WTC11 (cell line): ENCODE data around the gene WDR46. TPM values are rescaled to one million over a fixed set of nuclear protein-coding genes. Genes with fewer than 3 reads are reported as not detected.

Experiments
- ATAC-seq: fragments of 200-7000 bp; cut with Tn5 transposase; 2 replicates; pipeline ENCODE4 v1.10.0; 2021; ENCODE audit warnings: mild to moderate bottlenecking, moderate library complexity
- CTCF ChIA-PET: fragments of 300-600 bp; sonication (Branson Sonifier 250); formaldehyde crosslinking; loops from one replicate; lab custom pipeline; 2021; ENCODE audit warnings: antibody characterized with exemption; lab: Charles Lee
- POLR2A ChIA-PET: fragments of 350-600 bp; sonication (Branson Sonifier 250); formaldehyde crosslinking; loops from one replicate; lab custom pipeline; 2021; ENCODE audit warnings: antibody characterized with exemption; lab: Charles Lee
- DNase-seq: peaks from one replicate; pipeline ENCODE4 v3.0.0; 2021; ENCODE audit warnings: low spot score
- H3K27ac Mint-ChIP-seq: 2 replicates; pipeline ENCODE4 v1.8.0; 2021; ENCODE audit warnings: mixed read lengths
- H3K27me3 Mint-ChIP-seq: 2 replicates; pipeline ENCODE4 v1.8.0; 2021; ENCODE audit warnings: low read depth, mild to moderate bottlenecking, moderate library complexity, mixed read lengths
- H3K36me3 Mint-ChIP-seq: 2 replicates; pipeline ENCODE4 v1.8.0; 2021; ENCODE audit warnings: mixed read lengths
- H3K4me1 Mint-ChIP-seq: 2 replicates; pipeline ENCODE4 v1.8.0; 2022; ENCODE audit warnings: mixed read lengths
- H3K4me3 Mint-ChIP-seq: 2 replicates; pipeline ENCODE4 v1.8.0; 2021; ENCODE audit warnings: mild to moderate bottlenecking, moderate library complexity, mixed read lengths
- H3K9me3 Mint-ChIP-seq: 2 replicates; pipeline ENCODE4 v1.8.0; 2021; ENCODE audit warnings: mixed read lengths
- ATF2 ChIP-seq: sonication (generic); formaldehyde crosslinking; IDR thresholded peaks from 2 replicates; pipeline ENCODE4 v1.8.1; 2022; ENCODE audit warnings: low read depth, missing genetic modification reagents, borderline replicate concordance
- ATF6 ChIP-seq: sonication (generic); formaldehyde crosslinking; IDR thresholded peaks from 2 replicates; pipeline ENCODE4 v1.8.1; 2023; ENCODE audit warnings: mild to moderate bottlenecking, missing genetic modification reagents
- ETV6 ChIP-seq: sonication (generic); formaldehyde crosslinking; IDR thresholded peaks from 2 replicates; pipeline ENCODE4 v1.8.1; 2022; ENCODE audit warnings: mild to moderate bottlenecking, missing genetic modification reagents
- FOXP1 ChIP-seq: sonication (generic); formaldehyde crosslinking; IDR thresholded peaks from 2 replicates; pipeline ENCODE4 v1.8.0; 2022; ENCODE audit warnings: missing genetic modification reagents, mild to moderate bottlenecking, moderate library complexity, borderline replicate concordance
- JUN ChIP-seq: sonication (generic); formaldehyde crosslinking; IDR thresholded peaks from 2 replicates; pipeline ENCODE4 v1.8.0; 2023; ENCODE audit warnings: mild to moderate bottlenecking, missing genetic modification reagents
- MLX ChIP-seq: sonication (generic); formaldehyde crosslinking; IDR thresholded peaks from 2 replicates; pipeline ENCODE4 v1.8.1; 2023; ENCODE audit warnings: mild to moderate bottlenecking, missing genetic modification reagents, moderate library complexity
- NFATC4 ChIP-seq: fragments of 250-450 bp; sonication (Bioruptor Pico); IDR thresholded peaks from 2 replicates; pipeline ENCODE4 v1.9.0; 2021; ENCODE audit warnings: mild to moderate bottlenecking
- NFYB ChIP-seq: sonication (generic); formaldehyde crosslinking; conservative IDR thresholded peaks from 2 replicates; pipeline ENCODE4 v1.8.0; 2022; ENCODE audit warnings: low read depth, missing genetic modification reagents
- NR1H2 ChIP-seq: sonication (generic); formaldehyde crosslinking; IDR thresholded peaks from 2 replicates; pipeline ENCODE4 v1.9.0; 2021; ENCODE audit warnings: mild to moderate bottlenecking, moderate library complexity, missing genetic modification reagents
- SMAD3 ChIP-seq: sonication (generic); formaldehyde crosslinking; IDR thresholded peaks from 2 replicates; pipeline ENCODE4 v1.8.0; 2022; ENCODE audit warnings: missing genetic modification reagents, mild to moderate bottlenecking, borderline replicate concordance
- ZNF263 ChIP-seq: sonication (generic); formaldehyde crosslinking; IDR thresholded peaks from 2 replicates; pipeline ENCODE4 v1.8.1; 2022; ENCODE audit warnings: low read depth, mild to moderate bottlenecking, moderate library complexity, missing genetic modification reagents
- ZNF317 ChIP-seq: sonication (generic); formaldehyde crosslinking; IDR thresholded peaks from 2 replicates; pipeline ENCODE4 v1.8.1; 2023; ENCODE audit warnings: low read depth, mild to moderate bottlenecking, moderate library complexity, missing genetic modification reagents, borderline replicate concordance
- ZNF396 ChIP-seq: fragments of 250-450 bp; sonication (Bioruptor Pico); IDR thresholded peaks from 2 replicates; pipeline ENCODE4 v1.8.0; 2021; ENCODE audit warnings: mild to moderate bottlenecking, moderate library complexity, borderline replicate concordance
- ZSCAN18 ChIP-seq: fragments of 250-450 bp; sonication (Bioruptor Pico); IDR thresholded peaks from 2 replicates; pipeline ENCODE4 v2.1.2; 2022; ENCODE audit warnings: mild to moderate bottlenecking, moderate library complexity
- total RNA-seq: library from RNA; stranded (reverse); gene quantifications from 3 replicates; pipeline ENCODE4 v1.2.3, GENCODE V29; 2021
- TF ChIP-seq, protein P1 (sequence below): sonication (generic); formaldehyde crosslinking; IDR thresholded peaks from 2 replicates; pipeline ENCODE4 v1.8.1; 2022; ENCODE audit warnings: mild to moderate bottlenecking, missing genetic modification reagents, moderate library complexity, borderline replicate concordance
- TF ChIP-seq, protein P2 (sequence below): sonication (generic); formaldehyde crosslinking; IDR thresholded peaks from 2 replicates; pipeline ENCODE4 v1.8.0; 2022; ENCODE audit warnings: mild to moderate bottlenecking, missing genetic modification reagents
- TF ChIP-seq, protein P3 (sequence below): sonication (generic); formaldehyde crosslinking; IDR thresholded peaks from 2 replicates; pipeline ENCODE4 v1.8.1; 2022; ENCODE audit warnings: missing genetic modification reagents, borderline replicate concordance

WDR46 gene
- total RNA-seq, 1 experiment from 2014 or later: 94.5 TPM

DNA sequence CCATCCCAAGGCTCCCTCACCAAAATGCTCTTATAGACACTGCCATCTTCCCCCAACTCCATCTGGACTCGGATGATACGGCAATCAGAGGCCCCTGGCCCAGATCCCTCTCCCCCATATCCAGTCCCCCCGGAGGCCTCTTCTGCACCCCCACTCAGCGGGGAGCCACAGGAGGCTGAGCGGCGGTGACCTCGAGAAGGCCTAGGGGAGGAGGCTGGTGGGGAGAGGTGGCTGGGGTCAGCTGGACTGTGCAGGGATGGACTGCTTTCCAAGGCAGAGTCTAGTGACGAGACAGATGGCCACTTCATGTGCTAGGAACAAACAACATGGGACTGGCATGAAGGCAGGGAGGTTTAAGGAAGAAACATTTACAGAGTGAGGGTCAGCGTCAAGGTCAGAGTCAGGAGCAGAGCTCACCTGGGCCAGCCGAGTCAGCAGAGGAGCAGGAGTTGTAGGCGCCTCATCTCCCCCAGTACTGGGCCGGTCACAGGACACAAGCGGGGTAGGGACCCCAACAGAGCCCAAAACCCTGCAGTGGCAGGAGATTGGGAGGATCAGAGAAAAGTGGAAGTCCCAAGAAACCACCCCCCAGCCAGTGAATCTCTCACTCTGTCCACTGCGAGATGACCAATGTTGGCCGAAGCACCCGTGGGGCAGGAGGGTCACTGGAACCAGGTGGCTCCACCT, 4.1 kb upstream of the WDR46 start (continued):
- TF ChIP-seq, protein P1, sequence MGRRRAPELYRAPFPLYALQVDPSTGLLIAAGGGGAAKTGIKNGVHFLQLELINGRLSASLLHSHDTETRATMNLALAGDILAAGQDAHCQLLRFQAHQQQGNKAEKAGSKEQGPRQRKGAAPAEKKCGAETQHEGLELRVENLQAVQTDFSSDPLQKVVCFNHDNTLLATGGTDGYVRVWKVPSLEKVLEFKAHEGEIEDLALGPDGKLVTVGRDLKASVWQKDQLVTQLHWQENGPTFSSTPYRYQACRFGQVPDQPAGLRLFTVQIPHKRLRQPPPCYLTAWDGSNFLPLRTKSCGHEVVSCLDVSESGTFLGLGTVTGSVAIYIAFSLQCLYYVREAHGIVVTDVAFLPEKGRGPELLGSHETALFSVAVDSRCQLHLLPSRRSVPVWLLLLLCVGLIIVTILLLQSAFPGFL (CRISPR knock-in tag): no peak
- TF ChIP-seq MLX (CRISPR knock-in tag) (no peak), FOXP1 (CRISPR knock-in tag) (no peak), ZNF263 (CRISPR knock-in tag) (no peak), ZNF317 (CRISPR knock-in tag) (no peak)

DNA sequence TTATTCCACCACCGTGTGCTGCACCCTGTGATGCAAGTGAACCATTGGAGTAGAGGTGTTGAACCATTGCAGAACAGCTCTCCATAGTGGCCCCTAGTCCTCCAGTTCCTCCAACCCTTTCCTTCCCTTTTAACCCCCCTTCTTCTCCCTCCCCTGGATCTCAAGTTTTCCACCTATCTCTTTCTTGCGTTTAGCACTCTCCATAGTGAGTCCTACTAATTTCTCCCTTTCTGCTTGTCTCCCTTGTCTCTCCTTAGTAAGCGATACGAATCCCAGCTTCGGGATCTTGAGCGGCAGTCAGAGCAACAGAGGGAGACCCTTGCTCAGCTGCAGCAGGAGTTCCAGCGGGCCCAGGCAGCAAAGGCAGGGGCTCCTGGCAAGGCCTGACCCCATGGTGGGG, 1.4 kb upstream of the WDR46 start:
- H3K4me3 Mint-ChIP-seq: peak overlapping the region; percentile 99
- DNase-seq (no peak), ATAC-seq (no peak)
- POLR2A ChIA-PET: interaction anchor here (1.6 to 3.6 kb wide), 2 partner anchors 13 to 141 kb away, joined by 4 to 27 read pairs; partner anchors contain the start of gene B3GALT4
- CTCF ChIA-PET: interaction anchor here (1.4 to 3.3 kb wide), 2 partner anchors 11 to 13 kb away, joined by 4 to 36 read pairs; partner anchors contain the start of gene B3GALT4
- TF ChIP-seq JUN (CRISPR knock-in tag) (no peak), ZSCAN18 (CRISPR knock-in tag) (no peak), ZNF396 (CRISPR knock-in tag) (no peak), ATF2 (CRISPR knock-in tag) (no peak), ATF6 (CRISPR knock-in tag) (no peak), NFYB (CRISPR knock-in tag) (no peak), NFATC4 (CRISPR knock-in tag) (no peak), NR1H2 (no peak), SMAD3 (no peak), ETV6 (no peak)
- TF ChIP-seq, protein P1 (CRISPR knock-in tag): no peak
- TF ChIP-seq, protein P2, sequence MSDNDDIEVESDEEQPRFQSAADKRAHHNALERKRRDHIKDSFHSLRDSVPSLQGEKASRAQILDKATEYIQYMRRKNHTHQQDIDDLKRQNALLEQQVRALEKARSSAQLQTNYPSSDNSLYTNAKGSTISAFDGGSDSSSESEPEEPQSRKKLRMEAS (CRISPR knock-in tag): no peak
- TF ChIP-seq, protein P3, sequence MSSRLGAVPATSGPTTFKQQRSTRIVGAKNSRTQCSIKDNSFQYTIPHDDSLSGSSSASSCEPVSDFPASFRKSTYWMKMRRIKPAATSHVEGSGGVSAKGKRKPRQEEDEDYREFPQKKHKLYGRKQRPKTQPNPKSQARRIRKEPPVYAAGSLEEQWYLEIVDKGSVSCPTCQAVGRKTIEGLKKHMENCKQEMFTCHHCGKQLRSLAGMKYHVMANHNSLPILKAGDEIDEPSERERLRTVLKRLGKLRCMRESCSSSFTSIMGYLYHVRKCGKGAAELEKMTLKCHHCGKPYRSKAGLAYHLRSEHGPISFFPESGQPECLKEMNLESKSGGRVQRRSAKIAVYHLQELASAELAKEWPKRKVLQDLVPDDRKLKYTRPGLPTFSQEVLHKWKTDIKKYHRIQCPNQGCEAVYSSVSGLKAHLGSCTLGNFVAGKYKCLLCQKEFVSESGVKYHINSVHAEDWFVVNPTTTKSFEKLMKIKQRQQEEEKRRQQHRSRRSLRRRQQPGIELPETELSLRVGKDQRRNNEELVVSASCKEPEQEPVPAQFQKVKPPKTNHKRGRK (CRISPR knock-in tag): no peak
- H3K4me1 Mint-ChIP-seq: peaks cover 22% of the 10 kb centered on the region
- H3K9me3 Mint-ChIP-seq: no peaks in the 10 kb centered on the region
- H3K27ac Mint-ChIP-seq: peak overlapping the region; percentile 32; the same call in 1 of the 2 replicates
- peaks cover 36% of the 10 kb centered on the region for H3K36me3 Mint-ChIP-seq
- H3K27me3 Mint-ChIP-seq: no peaks in the 10 kb centered on the region
